Stimulated activated CD8-positive, alpha-beta memory T cell treated with anti-CD3 and anti-CD28 coated beads, Interleukin-12 subunit alpha, Interleukin-12 subunit beta, amount 100 ng/mL, for 1 hour (primary cell): ENCODE results near the gene GRPR.
"Not testable (repeated sequence)": the region's sequence is repeated elsewhere in the genome, so short reads cannot be mapped to it uniquely, and the experiment has no call there.

Source experiments
- DNase-seq: peaks from one replicate; pipeline ENCODE4 v3.0.0-alpha.2; 2020; ENCODE audit warnings: low read depth

The GRPR gene

GRCh38 chrX:16177260-16177659 lies 53.9 kb downstream of the GRPR start:
- no peak for DNase-seq

GRCh38 chrX:16183843-16184242 lies 60.5 kb downstream of the GRPR start:
- DNase-seq, result not testable (repeated sequence)

- no peak for DNase-seq
Measured at GRCh38 chrX:16185725-16186136, 62.4 kb downstream of the GRPR start.

GRCh38 chrX:16186380-16187007 lies 63.1 kb downstream of the GRPR start:
- DNase-seq, result no peak

- DNase-seq, result no peak
Measured at GRCh38 chrX:16187024-16187760, 63.8 kb downstream of the GRPR start.

GRCh38 chrX:16188687-16189086 lies 65.3 kb downstream of the GRPR start:
- DNase-seq, result no peak

- no peak for DNase-seq
Measured at GRCh38 chrX:16191605-16192004, 68.2 kb downstream of the GRPR start.

GRCh38 chrX:16196829-16197228 lies 73.5 kb downstream of the GRPR start:
- DNase-seq, result no peak

- DNase-seq, result no peak
Measured at GRCh38 chrX:16199343-16199742, 76.0 kb downstream of the GRPR start.

GRCh38 chrX:16202943-16203342 lies 79.6 kb downstream of the GRPR start:
- no peak for DNase-seq
